ENCODE measurements around the gene APPL1. TPM values are rescaled to one million over a fixed set of nuclear protein-coding genes. Genes with fewer than 3 reads are reported as not detected.

Gene APPL1
- total and polyA plus RNA-seq, 2 of the 8 experiments (the other 6 are each of a cell fraction or from before 2014, with no cell fraction given): 9.4 to 34.4 TPM

DNA sequence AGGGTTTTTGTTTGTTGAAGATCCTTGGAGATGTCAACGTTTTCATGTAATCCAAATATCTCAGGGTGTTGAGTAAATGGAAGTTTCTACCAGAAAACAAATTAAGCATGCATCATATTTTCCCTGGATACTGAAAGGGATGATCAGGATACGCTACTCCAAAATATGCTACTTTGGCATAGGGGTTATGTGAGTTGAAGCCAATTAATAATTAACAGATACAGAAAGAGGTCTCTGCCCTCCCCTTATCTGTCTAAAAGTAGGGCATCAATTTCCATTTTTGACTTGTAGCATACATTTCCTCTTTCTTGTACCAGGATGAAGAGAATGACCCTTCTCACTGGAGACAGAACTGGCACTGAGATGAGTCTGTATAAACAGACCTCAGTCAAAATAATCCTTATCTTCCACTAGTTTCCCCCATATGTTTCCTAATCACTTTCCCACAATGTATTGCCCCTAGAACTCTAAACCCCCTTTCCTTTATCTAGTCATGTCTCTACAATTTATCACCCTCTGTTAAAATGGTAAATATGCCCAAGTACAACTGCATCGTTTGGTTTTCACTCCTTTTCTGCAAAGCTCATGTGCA is 82.3 kb downstream of the APPL1 start (continued):
- TF ChIP-seq JUN (IDR thresholded peaks at IDR 0.05; ENCODE audit: low read depth, low read length) (no peak), SIRT6 (IDR thresholded peaks at IDR 0.05; ENCODE audit: low read length) (no peak), CBX8 (IDR thresholded peaks at IDR 0.05; ENCODE audit: borderline replicate concordance, low read depth, low read length) (no peak), BCL11A (IDR thresholded peaks at IDR 0.05; ENCODE audit: low read depth in 2 of 2, low read length in 2 of 2) (no peak), MAFK (IDR thresholded peaks at IDR 0.05; ENCODE audit: low read depth, low read length) (no peak), PHF8 (conservative IDR thresholded peaks at IDR 0.05; ENCODE audit: low read depth, low read length) (no peak)
- TF ChIP-seq, protein P1, sequence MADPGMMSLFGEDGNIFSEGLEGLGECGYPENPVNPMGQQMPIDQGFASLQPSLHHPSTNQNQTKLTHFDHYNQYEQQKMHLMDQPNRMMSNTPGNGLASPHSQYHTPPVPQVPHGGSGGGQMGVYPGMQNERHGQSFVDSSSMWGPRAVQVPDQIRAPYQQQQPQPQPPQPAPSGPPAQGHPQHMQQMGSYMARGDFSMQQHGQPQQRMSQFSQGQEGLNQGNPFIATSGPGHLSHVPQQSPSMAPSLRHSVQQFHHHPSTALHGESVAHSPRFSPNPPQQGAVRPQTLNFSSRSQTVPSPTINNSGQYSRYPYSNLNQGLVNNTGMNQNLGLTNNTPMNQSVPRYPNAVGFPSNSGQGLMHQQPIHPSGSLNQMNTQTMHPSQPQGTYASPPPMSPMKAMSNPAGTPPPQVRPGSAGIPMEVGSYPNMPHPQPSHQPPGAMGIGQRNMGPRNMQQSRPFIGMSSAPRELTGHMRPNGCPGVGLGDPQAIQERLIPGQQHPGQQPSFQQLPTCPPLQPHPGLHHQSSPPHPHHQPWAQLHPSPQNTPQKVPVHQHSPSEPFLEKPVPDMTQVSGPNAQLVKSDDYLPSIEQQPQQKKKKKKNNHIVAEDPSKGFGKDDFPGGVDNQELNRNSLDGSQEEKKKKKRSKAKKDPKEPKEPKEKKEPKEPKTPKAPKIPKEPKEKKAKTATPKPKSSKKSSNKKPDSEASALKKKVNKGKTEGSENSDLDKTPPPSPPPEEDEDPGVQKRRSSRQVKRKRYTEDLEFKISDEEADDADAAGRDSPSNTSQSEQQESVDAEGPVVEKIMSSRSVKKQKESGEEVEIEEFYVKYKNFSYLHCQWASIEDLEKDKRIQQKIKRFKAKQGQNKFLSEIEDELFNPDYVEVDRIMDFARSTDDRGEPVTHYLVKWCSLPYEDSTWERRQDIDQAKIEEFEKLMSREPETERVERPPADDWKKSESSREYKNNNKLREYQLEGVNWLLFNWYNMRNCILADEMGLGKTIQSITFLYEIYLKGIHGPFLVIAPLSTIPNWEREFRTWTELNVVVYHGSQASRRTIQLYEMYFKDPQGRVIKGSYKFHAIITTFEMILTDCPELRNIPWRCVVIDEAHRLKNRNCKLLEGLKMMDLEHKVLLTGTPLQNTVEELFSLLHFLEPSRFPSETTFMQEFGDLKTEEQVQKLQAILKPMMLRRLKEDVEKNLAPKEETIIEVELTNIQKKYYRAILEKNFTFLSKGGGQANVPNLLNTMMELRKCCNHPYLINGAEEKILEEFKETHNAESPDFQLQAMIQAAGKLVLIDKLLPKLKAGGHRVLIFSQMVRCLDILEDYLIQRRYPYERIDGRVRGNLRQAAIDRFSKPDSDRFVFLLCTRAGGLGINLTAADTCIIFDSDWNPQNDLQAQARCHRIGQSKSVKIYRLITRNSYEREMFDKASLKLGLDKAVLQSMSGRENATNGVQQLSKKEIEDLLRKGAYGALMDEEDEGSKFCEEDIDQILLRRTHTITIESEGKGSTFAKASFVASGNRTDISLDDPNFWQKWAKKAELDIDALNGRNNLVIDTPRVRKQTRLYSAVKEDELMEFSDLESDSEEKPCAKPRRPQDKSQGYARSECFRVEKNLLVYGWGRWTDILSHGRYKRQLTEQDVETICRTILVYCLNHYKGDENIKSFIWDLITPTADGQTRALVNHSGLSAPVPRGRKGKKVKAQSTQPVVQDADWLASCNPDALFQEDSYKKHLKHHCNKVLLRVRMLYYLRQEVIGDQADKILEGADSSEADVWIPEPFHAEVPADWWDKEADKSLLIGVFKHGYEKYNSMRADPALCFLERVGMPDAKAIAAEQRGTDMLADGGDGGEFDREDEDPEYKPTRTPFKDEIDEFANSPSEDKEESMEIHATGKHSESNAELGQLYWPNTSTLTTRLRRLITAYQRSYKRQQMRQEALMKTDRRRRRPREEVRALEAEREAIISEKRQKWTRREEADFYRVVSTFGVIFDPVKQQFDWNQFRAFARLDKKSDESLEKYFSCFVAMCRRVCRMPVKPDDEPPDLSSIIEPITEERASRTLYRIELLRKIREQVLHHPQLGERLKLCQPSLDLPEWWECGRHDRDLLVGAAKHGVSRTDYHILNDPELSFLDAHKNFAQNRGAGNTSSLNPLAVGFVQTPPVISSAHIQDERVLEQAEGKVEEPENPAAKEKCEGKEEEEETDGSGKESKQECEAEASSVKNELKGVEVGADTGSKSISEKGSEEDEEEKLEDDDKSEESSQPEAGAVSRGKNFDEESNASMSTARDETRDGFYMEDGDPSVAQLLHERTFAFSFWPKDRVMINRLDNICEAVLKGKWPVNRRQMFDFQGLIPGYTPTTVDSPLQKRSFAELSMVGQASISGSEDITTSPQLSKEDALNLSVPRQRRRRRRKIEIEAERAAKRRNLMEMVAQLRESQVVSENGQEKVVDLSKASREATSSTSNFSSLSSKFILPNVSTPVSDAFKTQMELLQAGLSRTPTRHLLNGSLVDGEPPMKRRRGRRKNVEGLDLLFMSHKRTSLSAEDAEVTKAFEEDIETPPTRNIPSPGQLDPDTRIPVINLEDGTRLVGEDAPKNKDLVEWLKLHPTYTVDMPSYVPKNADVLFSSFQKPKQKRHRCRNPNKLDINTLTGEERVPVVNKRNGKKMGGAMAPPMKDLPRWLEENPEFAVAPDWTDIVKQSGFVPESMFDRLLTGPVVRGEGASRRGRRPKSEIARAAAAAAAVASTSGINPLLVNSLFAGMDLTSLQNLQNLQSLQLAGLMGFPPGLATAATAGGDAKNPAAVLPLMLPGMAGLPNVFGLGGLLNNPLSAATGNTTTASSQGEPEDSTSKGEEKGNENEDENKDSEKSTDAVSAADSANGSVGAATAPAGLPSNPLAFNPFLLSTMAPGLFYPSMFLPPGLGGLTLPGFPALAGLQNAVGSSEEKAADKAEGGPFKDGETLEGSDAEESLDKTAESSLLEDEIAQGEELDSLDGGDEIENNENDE (IDR thresholded peaks at IDR 0.05; ENCODE audit: insufficient replicate concordance, low read length): no peak

Measured in H1 (cell line).